A673 (cell line): ENCODE measurements around the gene SLC22A23. TPM values are rescaled to one million over a fixed set of nuclear protein-coding genes. Genes with fewer than 3 reads are reported as not detected.

Source experiments
- BruUV-seq: library from RNA; stranded (reverse); fragments of 400-500 nt; replicated peaks from 2 replicates; lab custom pipeline; 2021; lab: Mats Ljungman, UMichigan
- CTCF ChIA-PET: fragments of 300-600 bp; sonication (Branson Sonifier 250); formaldehyde crosslinking; loops from one replicate; lab custom pipeline; 2022; ENCODE audit warnings: antibody characterized with exemption; lab: Charles Lee
- POLR2A ChIA-PET: fragments of 300-600 bp; sonication (Branson Sonifier 250); formaldehyde crosslinking; loops from one replicate; lab custom pipeline; 2022; ENCODE audit warnings: antibody characterized with exemption; ENCODE audit not compliant: low non-redundant PET; lab: Charles Lee
- DNase-seq: peaks from one replicate; pipeline ENCODE4 v3.0.0-alpha.2; 2015; ENCODE audit warnings: low spot score
- H3K27ac ChIP-seq: fragments of 200-600 bp; sonication (generic); 2 replicates; pipeline ENCODE4 v1.5.1; 2016; ENCODE audit warnings: mixed run types, low read depth, mild to moderate bottlenecking, mixed read lengths, antibody characterized with exemption, low read length; ENCODE audit not compliant: poor library complexity, severe bottlenecking
- H3K27me3 ChIP-seq: fragments of 200-600 bp; sonication (generic); replicated peaks from 2 replicates; pipeline ENCODE4 v1.6.1; 2017; ENCODE audit warnings: mixed run types, low read depth, mild to moderate bottlenecking, mixed read lengths, antibody characterized with exemption, low read length; ENCODE audit not compliant: insufficient read depth, poor library complexity
- H3K36me3 ChIP-seq: fragments of 200-600 bp; sonication (generic); 2 replicates; pipeline ENCODE4 v1.6.1; 2016; ENCODE audit warnings: mixed run types, mild to moderate bottlenecking, mixed read lengths, antibody characterized with exemption, low read length; ENCODE audit not compliant: insufficient read depth, poor library complexity, severe bottlenecking
- H3K4me1 ChIP-seq: fragments of 200-600 bp; sonication (generic); 2 replicates; pipeline ENCODE4 v1.6.1; 2017; ENCODE audit warnings: mixed run types, mild to moderate bottlenecking, mixed read lengths, antibody characterized with exemption, low read length; ENCODE audit not compliant: insufficient read depth, poor library complexity, severe bottlenecking
- H3K4me3 ChIP-seq: fragments of 200-600 bp; sonication (generic); 2 replicates; pipeline ENCODE4 v1.5.1; 2016; ENCODE audit warnings: low read depth, mixed run types, mild to moderate bottlenecking, mixed read lengths, low read length; ENCODE audit not compliant: poor library complexity, severe bottlenecking
- H3K9me3 ChIP-seq: fragments of 200-600 bp; sonication (generic); 2 replicates; pipeline ENCODE4 v1.6.1; 2016; ENCODE audit warnings: mixed run types, low read depth, mild to moderate bottlenecking, mixed read lengths, antibody characterized with exemption, low read length; ENCODE audit not compliant: poor library complexity, severe bottlenecking
- CTCF ChIP-seq: fragments of 300-800, 200-600 bp; sonication (generic); conservative IDR thresholded peaks from 2 replicates; pipeline ENCODE4 v1.5.1; 2017; ENCODE audit warnings: low read depth, mild to moderate bottlenecking, antibody characterized with exemption, low read length, moderate library complexity, mixed read lengths
- EZH2 ChIP-seq: fragments of 200-600 bp; sonication (generic); IDR thresholded peaks from 2 replicates; pipeline ENCODE4 v1.6.1; 2017; ENCODE audit warnings: borderline replicate concordance, low read depth, mild to moderate bottlenecking, mixed read lengths, antibody characterized with exemption, low read length; ENCODE audit not compliant: poor library complexity, severe bottlenecking
- intact Hi-C: fragments of 100-400 bp; cut with micrococcal nuclease; formaldehyde crosslinking; loops from one replicate; pipeline ENCODE4 v1.10.0; 2022; ENCODE audit not compliant: unreplicated experiment
- total RNA-seq: library from RNA; stranded (reverse); gene quantifications from 2 replicates; pipeline ENCODE4 v1.2.3, GENCODE V29; 2021

Gene SLC22A23
- total RNA-seq, 1 experiment from 2014 or later: 6.2 TPM

DNA sequence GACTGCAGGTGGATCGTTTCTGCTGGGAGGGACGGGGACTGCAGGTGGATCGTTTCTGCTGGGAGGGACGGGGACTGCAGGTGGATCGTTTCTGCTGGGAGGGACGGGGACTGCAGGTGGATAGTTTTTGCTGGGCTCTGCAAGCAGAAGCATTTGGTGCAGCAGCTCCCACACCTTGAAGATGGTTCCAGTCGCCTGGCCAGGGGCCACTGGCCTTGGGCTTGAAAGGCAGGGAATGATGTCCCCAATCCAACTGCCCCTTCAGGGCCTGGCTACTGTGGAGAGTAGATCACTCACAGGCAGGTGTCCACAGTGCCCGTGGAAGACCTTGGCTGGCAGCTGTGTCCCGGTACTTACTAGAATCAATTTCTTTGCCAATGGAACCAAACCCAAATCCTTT, 129.9 kb downstream of the SLC22A23 start:
- CTCF ChIA-PET: no interaction called here
- no TSS peak for BruUV-seq
- Histone ChIP-seq H3K4me1 (peaks cover 18% of the 10 kb centered on the region), H3K4me3 (no peak overlapping the region), H3K27me3 (no peaks in the 10 kb centered on the region), H3K9me3 (no peaks in the 10 kb centered on the region), H3K27ac (no peak overlapping the region), H3K36me3 (no peaks in the 10 kb centered on the region)
- TF ChIP-seq CTCF (no peak), EZH2 (no peak)
- POLR2A ChIA-PET: no interaction called here
- DNase-seq: no peak
- intact Hi-C loops: no loop called here

DNA sequence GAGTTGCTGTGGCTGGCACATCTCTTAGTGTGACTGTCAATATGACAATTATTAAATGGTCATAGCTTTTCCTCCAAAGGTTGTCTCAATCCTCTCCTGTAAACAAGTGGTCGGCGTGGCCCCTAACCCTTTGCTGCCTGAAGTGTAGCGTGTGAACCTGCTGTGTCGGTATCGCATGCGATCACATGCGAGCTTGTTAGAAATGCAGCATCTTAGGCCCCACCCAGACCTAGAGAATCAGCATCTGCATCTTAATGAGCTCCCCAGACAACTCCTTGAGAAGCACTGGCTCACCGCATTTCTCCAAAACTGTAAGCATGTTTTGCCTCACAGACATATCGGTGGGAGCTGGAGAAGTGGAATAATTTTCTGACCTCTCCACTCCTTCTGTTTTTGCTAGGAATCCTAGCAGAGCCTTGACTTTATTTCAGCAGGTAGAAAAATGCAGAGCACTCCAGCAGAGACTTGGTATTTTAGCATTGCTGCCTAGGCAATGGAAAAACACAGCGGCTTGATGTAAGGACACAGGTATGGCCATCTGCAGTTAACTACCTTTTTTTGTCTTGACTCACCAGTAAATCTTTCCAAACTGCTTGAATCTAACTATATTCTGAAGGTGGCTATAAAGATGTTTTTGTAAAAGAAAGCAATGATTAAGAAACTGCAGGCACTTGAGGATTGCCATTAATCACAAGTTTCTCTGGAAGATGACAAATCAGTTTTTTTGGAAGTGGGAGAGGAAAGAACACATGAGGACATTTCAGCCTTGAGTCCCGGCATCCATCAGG, 130.5 kb downstream of the SLC22A23 start:
- intact Hi-C loops: no loop called here
- Histone ChIP-seq H3K27ac (no peak overlapping the region), H3K36me3 (no peaks in the 10 kb centered on the region), H3K4me1 (peaks cover 18% of the 10 kb centered on the region), H3K9me3 (no peaks in the 10 kb centered on the region), H3K27me3 (no peaks in the 10 kb centered on the region), H3K4me3 (no peak overlapping the region)
- CTCF ChIA-PET: no interaction called here
- no peak for TF ChIP-seq EZH2
- no peak for TF ChIP-seq CTCF
- POLR2A ChIA-PET: no interaction called here
- BruUV-seq: no TSS peak
- DNase-seq: no peak

- intact Hi-C loops: no loop called here
- no peaks in the 10 kb centered on the region for H3K27me3 ChIP-seq
- no peak overlapping the region for H3K27ac ChIP-seq
- H3K36me3 ChIP-seq: no peaks in the 10 kb centered on the region
- no peak overlapping the region for H3K4me3 ChIP-seq
- no peak for DNase-seq
- ChIA-PET POLR2A (interaction anchor here (0.6 kb wide), 1 partner anchor 94 kb away, joined by 3 read pairs; no protein-coding TSS in a partner anchor), CTCF (interaction anchor here (1.0 kb wide), 1 partner anchor 46 kb away, joined by 3 read pairs; no protein-coding TSS in a partner anchor)
- H3K9me3 ChIP-seq: no peaks in the 10 kb centered on the region
- BruUV-seq: no TSS peak
- TF ChIP-seq CTCF (no peak), EZH2 (no peak)
- H3K4me1 ChIP-seq: peaks cover 18% of the 10 kb centered on the region
Observed at GRCh38 chr6:3325210-3325609, 131.6 kb downstream of the SLC22A23 start.
